Measurements from ENCODE around the gene TIGAR.

TIGAR gene

DNA sequence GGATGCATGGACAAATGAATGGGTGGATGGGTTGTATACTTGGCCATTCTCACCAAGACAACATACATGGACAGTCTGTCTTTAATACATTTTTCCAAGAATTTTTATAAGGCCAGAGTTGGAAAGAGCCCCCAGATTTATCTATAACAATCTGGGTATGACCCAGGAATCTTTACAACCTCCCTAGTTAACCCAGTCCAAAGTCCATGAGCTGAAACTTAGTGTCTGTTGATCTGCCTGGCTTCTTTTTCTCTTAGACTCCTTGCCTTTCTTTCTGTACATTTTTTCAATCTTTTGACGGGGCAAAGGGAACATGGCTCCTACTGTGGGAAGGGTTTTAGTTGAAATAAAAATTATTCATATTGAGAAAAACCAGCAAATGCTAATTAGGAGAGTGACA is 57.8 kb downstream of the TIGAR start:
- DNase-seq (ENCODE audit: low spot score), result no peak

DNA sequence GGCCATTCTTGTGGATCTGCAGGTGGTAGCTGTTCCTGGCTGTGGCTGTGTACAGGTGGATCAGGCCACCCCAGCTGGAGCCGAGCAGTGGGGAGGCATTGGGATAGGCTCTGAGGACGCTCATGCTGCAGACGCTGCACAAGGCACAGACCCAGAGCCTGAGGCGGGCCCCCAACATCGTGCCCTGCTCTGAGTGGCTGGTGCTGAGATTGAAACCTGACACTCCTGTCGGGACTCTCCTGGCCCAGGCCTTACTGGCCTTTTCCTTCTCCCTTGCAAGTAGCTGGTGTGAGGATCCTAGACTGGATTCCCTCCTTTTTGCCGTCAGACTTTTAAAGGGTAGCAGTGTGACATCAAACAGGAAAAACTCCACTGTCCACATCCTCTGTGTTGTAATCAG is 58.4 kb downstream of the TIGAR start, which contains the start of gene FGF23:
FGF23 (minus strand) TSS at position 308 of the 400 bp plus-strand sequence; CDS start at position 178, 130 bp downstream.
- peak; percentile 91 for DNase-seq (ENCODE audit: low spot score)

DNA sequence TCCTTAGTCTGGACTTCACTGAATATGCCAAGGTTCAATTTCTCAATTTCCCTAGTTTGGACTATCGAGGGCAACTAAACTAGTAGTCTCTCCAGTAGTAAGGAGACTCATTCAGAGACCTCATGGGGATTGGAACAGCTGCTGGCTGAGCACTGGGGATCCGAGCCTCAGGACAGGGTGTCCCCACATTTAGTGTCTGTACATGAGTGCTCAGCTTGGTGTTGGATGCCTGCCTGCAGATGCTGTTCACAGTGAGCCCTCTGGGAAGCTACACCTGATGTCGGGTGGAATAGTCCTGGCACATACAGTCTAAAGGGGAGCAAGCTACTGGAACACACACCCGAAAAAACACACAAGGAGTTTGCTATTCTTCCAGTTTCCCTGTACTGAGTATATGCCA is 59.3 kb downstream of the TIGAR start:
- no peak for DNase-seq (ENCODE audit: low spot score)

DNA sequence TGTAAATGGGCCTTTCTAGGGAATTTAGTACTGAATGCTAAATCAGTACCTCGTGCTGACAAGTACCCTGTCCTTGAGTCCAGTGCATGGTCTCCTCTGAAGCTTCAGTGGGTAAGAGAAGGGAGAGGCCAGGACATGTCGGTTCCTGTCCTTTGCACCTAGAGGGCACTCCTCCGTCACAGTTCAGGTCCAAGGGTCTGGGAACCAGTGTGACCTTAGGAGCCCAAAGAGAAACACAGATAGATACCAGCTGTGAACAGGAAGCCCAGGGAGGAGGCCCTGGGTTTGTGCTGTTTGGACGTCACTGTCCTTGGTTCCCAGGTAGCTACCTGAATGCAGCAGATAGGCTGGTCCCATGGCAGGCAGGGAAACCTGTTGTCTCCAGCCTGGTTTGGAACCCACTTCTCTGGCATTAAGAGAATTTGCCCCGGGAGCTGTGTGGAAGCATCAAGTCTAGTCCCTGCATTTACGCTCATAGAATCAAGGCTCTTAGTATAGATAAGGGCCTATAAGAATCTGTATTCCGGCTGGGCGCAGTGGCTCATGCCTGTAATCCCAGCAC is 62.4 kb downstream of the TIGAR start:
- peak; percentile 66 for DNase-seq (ENCODE audit: low spot score)

DNA sequence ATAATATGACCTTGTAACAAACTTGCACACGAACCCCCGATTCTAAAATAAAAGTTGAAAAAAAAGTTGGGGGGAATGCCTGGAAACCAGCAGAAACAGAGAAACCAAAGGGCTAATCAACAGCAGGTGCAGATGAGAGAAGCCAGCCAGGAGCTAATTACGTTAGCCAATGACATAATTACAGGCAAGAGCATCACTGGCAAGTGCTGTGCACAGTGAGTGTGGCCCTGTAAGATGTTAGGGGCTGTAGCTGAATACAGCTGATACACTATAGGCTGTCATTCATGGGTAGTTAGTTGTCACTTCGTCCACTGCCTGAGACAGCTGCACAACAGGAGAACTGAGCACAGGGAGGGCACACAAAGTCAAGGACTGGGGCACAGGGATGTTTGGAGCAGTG is 65.8 kb downstream of the TIGAR start:
- no peak for DNase-seq (ENCODE audit: low spot score)

DNA sequence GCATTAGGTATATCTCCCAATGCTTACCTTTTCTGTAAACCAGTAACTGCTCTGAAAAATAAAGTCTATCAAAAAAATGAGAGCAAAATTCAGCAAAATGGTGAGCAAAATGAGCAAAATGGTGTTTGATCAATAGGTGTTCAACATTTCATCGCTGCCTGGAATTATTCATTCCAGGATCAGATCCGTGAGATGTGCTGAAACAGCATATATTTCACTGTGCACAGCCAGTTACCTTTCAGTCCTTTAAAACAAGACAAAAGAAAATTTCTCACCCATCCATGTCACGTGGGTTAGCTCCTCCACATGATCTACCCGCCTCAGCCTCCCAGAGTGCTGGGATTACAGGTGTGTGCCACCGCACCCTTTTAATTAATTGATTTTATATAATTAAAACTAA is 66.6 kb downstream of the TIGAR start:
- peak; percentile 7 for DNase-seq (ENCODE audit: low spot score)

DNA sequence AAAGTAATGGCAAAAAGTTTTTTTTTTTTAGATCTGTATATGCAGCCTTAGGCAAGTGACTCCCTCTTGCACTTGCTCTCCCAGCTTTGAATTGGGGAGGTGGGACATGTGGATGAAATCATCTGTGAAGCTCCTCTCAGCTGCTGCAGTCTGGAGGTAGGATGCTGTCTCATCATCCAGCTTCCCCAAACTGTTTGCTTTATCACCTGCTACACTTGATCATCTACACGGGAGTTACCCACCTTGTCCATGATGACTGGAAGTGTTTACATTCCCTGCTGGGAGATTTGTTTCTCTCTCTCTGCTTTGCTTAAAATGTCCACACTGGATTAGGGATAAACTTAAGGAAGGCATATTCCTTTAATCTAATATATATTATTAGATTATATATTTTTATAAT is 67.0 kb downstream of the TIGAR start:
- DNase-seq (ENCODE audit: low spot score), result peak; percentile 34

DNA sequence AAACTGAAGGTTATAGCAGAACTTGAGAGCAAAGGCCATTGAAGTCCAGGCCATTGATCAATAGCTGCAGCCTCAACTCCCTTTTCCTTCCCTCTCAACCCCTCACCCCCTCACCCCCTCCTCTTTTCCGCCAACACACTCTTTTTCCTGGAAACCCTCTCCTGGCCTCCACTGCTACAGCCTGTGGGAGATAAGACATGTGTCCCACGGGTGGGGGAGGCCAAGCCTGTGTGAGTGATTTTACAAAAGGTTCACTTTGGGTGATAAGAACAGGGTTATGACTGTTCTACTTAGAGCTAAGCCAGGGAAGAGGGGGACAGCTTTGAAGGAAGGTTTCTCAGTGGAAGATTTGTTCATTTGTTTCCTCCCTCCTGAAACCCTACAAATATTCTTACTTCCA is 67.6 kb downstream of the TIGAR start:
- DNase-seq (ENCODE audit: low spot score), result peak; percentile 20

DNA sequence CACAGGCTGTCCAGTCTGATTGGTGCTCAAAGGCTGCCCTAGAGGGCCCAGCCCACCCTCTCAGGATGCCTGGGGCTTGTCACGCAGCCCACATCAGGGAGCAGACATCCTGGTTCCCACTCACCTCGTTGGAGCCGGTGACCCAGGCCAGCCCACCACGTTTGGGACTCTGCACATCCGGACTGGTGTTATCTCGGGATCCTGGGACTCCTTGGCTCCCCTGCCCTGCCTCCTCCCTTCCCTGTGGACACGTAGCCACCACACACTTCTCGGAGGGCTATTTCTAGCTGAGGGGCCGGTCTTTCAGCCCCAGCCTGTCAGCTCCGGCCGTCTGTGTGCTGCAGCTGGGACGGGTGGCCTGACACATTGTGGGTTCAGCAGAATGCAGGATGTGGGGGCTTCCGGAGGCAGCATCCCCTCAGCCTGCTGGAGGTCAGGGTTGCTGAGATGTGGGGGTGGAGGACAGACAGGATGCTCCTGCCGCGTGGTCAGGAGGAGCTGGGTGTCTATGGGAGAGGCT is 71.3 kb downstream of the TIGAR start:
- DNase-seq (ENCODE audit: low spot score), result no peak

DNA sequence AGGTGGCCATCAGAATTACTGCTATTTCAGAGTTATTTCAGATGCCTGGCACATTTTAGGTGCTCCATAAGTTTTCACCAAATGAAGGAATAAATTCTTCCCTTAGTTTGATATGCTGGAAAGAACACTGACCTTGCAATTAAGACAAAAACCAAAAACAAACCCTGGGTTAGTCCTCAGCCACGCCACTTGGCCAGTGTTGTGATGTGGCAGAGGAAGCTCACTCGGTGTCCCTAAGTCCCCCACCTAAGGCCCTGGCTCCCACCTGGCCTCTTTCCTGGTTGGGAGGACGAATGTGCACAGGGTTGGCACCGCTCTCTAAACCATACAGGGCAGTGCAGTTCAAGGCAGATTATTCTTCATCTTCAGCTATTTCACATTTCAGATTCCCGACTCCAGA is 72.2 kb downstream of the TIGAR start:
- DNase-seq (ENCODE audit: low spot score), result no peak

DNA sequence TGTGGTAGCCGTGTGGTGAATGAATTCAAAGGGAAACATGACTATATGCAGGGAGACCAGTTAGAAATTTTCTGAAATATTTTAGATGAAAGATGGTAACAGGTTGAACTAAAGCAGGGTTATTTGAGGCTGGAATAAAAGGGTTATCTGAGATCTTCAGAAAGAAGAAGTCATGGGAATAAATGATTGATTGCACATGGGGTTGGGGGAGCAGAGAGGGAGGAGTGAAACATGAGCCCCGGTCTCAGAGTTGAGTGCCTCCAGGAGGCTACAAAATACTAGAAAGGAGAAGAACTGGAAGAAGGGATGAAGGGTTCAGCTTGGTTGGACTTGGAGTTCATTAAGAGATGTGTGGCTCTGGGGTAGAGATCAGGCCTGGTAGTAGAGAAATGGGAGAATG is 74.8 kb downstream of the TIGAR start:
- DNase-seq (ENCODE audit: low spot score), result no peak

DNA sequence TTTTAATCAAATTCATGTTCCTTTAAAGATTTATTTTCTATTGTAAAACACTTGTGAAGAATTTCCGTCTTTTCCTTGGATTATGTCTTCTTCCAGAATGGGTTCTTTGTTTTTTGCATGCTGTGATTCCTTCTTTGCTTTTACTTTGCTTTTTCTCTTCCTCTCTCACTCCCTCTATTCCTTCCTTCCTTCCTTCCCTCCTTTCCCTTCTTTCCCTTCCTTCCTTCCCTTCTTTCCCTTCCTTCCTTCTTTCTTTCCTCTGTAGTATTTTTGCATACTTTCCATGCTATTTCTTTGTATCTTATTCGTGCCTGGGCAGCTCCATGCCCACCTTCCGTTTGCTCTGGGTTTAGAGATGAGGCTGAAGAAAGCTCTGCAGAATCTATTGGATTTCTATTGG is 80.1 kb downstream of the TIGAR start:
- no peak for DNase-seq (ENCODE audit: low spot score)

DNA sequence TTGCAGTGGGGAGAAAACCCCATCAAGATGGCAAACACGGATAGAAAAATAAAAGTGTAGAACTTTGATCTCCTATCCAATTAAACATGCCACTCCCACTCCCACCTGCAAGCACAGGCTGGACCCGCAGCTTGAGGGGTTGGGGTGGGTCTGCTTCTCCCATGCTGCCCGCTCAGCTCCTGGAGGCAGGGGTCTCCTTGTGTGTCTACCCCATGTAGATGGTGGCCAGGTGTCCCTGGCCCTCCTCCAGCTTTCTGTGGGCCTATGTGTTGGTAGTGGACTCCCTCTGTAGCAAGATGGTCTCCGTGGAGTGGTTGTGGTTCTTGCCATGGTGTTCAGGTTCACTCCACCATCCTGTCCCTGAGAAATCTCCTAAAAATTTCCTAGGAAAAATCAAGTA is 82.0 kb downstream of the TIGAR start:
- no peak for DNase-seq (ENCODE audit: low spot score)

All from ecto neural progenitor cell (in vitro differentiated cells).